Lung (tissue), 12 donors: ENCODE data around the gene HMX2. TPM values are rescaled to one million over a fixed set of nuclear protein-coding genes. Genes with fewer than 3 reads are reported as not detected.

Experiments
- ATAC-seq: fragments of 200-7000 bp; cut with Tn5 transposase; one replicate; pipeline ENCODE4 v1.9.1; 2020; ENCODE audit warnings: moderate number of reproducible peaks; ENCODE audit not compliant: insufficient read depth, low FRiP score
- DNase-seq, 3 donors: peaks; one replicate each; pipeline ENCODE4 v3.0.0-alpha.2; 2013 to 2017
- H3K27ac ChIP-seq, 2 donors: one replicate each; pipeline ENCODE4 v1.5.1; 2013; ENCODE audit warnings: mild to moderate bottlenecking in 2 of 2, moderate library complexity in 2 of 2, control low read depth in 1 of 2, inconsistent platforms in 1 of 2, low read depth in 1 of 2, low read length in 1 of 2
- H3K27me3 ChIP-seq, 3 donors: one replicate each; pipeline ENCODE4 v1.5.1; 2013; ENCODE audit warnings: low read length in 2 of 3; ENCODE audit not compliant: control insufficient read depth in 3 of 3, insufficient read depth in 3 of 3
- H3K36me3 ChIP-seq, 4 donors: one replicate each; pipeline ENCODE4 v1.5.1; 2013; ENCODE audit warnings: low read length in 4 of 4, mild to moderate bottlenecking in 1 of 4, moderate library complexity in 1 of 4; ENCODE audit not compliant: control insufficient read depth in 4 of 4, insufficient read depth in 4 of 4
- H3K4me1 ChIP-seq, 5 donors: one replicate each; pipeline ENCODE4 v1.5.1; 2013; ENCODE audit warnings: low read length in 5 of 5, mild to moderate bottlenecking in 2 of 5, moderate library complexity in 1 of 5; ENCODE audit not compliant: control insufficient read depth in 5 of 5, insufficient read depth in 5 of 5
- H3K4me3 ChIP-seq: one replicate; pipeline ENCODE4 v1.5.1; 2013; ENCODE audit warnings: mild to moderate bottlenecking, control low read depth, moderate library complexity
- H3K9ac ChIP-seq, 2 donors: one replicate each; pipeline ENCODE4 v1.5.1; 2013; ENCODE audit warnings: low read length in 2 of 2, control low read depth in 1 of 2; ENCODE audit not compliant: insufficient read depth in 1 of 2
- H3K9me3 ChIP-seq, 4 donors: one replicate each; pipeline ENCODE4 v1.5.1; 2013; ENCODE audit warnings: low read length in 3 of 4, mild to moderate bottlenecking in 1 of 4, moderate library complexity in 1 of 4; ENCODE audit not compliant: control insufficient read depth in 4 of 4, insufficient read depth in 3 of 4
- CTCF ChIP-seq: IDR thresholded peaks from 2 replicates; pipeline ENCODE4 v1.5.1; 2012; ENCODE audit warnings: mild to moderate bottlenecking; ENCODE audit errors: control extremely low read depth, extremely low read depth
- WGBS, 2 donors: extraction: QIAGEN DNeasy Blood & Tissue Kit; methylation state at CpG; one replicate each; pipeline ENCODE4 v1.1.7; 2013; 5-methylcytosine and 5-hydroxymethylcytosine counted together
- polyA plus RNA-seq, 2 donors: library from polyadenylated mRNA; stranded (reverse); fragments of 200-250 nt; gene quantifications; one replicate each; pipeline ENCODE4 v1.2.1, GENCODE V29; 2013
- total RNA-seq, 2 donors: library from RNA; depleted of rRNA in 1 of 2; stranded (reverse); fragments of >200 nt in 1 of 2; gene quantifications; one replicate each; pipeline ENCODE4 v1.2.1, GENCODE V29; 2014 to 2021
- donor health status: control.
- donor health status: control.
- donor health status: Bipolar disorder and iron deficiency.
- donor health status: healthy.
- donor health status: DM: yes; HTN: yes; CAD: no.

HMX2 gene
- total and polyA plus RNA-seq, 4 donors = not detected

DNA sequence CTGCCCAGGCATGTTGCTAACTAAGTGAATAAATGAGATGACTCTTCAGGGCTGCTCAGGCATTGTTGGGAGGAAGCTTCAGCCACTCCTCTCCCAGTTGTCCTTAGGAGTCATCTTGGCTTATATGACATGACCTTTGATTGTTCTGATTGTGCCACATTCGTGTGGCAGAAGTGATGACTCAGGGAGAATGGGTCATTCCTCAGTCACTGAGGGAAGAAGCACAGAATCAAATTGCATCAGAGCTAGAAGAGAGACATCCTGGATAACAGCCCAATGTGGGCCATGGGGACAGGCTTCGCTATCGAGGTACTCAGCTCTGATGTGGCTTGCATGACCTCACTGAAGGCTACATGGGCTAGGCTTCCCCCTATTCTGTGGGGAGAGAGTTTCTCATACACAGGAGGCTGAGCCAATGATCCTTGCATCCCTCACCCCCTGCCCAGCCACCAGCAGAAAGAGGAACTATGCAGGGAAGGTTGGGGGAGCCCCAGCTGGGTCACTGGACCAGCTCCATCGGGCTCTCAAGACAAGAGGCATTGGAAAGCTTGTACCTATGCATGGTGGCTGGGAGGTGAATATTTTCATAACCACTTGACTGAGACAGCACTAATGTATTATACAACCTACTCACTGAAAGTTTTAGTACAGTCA lies 18.2 kb upstream of the HMX2 start:
- H3K9me3 ChIP-seq = peaks cover 0 to 9% (median 0%) of the 10 kb centered on the region in 4 donors
- WGBS, 2 donors = 63 to 81% methylated on average over 4 of the region's 4 CpGs
- no peak for TF ChIP-seq CTCF
- H3K4me1 ChIP-seq = peaks cover 0 to 9% (median 4%) of the 10 kb centered on the region in 5 donors
- H3K36me3 ChIP-seq = no peaks in the 10 kb centered on the region
- no peak overlapping the region for H3K27ac ChIP-seq
- H3K9ac ChIP-seq = no peak overlapping the region
- no peak overlapping the region for H3K4me3 ChIP-seq
- DNase-seq = no peak
- H3K27me3 ChIP-seq = peaks cover 11 to 87% (median 77%) of the 10 kb centered on the region in 3 donors
- no peak for ATAC-seq

GRCh38 chr10:123132576-123133477 lies 15.1 kb upstream of the HMX2 start:
- Histone ChIP-seq H3K27ac (no peak overlapping the region), H3K27me3 (peaks cover 23 to 82% (median 79%) of the 10 kb centered on the region in 3 donors), H3K36me3 (no peaks in the 10 kb centered on the region), H3K9me3 (peaks cover 0 to 7% (median 0%) of the 10 kb centered on the region in 4 donors), H3K9ac (no peak overlapping the region), H3K4me3 (no peak overlapping the region), H3K4me1 (peaks cover 0 to 33% (median 4%) of the 10 kb centered on the region in 5 donors)
- peak; percentile 81 for TF ChIP-seq CTCF
- WGBS, 2 donors = 1 to 2% methylated on average over 48 of the region's 48 CpGs
- DNase-seq = peak; percentile 89 to 92 (median 90)
- ATAC-seq = peak; percentile 85

GRCh38 chr10:123133541-123134342 lies 14.2 kb upstream of the HMX2 start:
- Histone ChIP-seq H3K9me3 (peaks cover 0 to 3% (median 0%) of the 10 kb centered on the region in 4 donors), H3K36me3 (no peaks in the 10 kb centered on the region), H3K4me3 (no peak overlapping the region), H3K27ac (no peak overlapping the region), H3K27me3 (peaks cover 21 to 84% (median 79%) of the 10 kb centered on the region in 3 donors), H3K9ac (no peak overlapping the region), H3K4me1 (peaks cover 0 to 33% (median 4%) of the 10 kb centered on the region in 5 donors)
- no peak for TF ChIP-seq CTCF
- no peak for DNase-seq
- ATAC-seq = no peak
- 6 to 7% methylated on average over 40 of the region's 40 CpGs for WGBS, 2 donors
